ENCODE data around the gene LRRK1.

DNA sequence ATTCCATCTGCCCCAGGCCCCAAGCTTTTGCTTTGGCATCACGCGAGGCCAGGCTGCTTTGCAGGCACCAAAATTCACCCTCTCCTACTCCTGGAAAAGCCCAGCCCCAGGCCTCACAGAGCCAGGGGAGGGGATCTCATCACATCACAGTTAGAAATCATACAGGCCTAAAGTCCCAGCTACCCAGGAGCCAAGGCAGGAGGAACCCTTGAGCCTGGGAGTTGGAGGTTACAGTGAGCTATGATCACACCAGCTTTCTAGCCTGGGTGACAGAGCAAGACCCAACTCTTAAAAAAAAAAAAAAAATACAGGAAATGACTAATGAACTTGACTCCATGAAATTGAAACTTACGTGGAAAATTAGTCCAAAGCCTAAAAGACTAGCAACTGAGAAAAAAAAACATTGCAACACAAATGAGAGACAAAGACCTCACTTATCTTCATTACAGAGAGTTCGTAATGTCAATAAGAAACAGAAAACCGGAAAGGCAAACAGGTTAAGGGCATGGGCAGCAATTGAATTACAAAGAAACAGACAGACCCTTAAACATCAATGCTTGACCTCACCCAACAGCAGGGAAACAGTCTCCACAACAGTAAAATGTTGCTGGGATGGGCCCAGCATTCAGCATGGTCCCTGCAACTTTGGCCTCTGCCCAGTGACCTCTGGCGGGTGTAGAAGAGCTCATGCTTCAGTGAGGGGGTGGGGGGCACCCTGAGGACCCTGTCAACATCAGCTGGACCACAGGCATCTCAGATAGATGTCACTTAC is 151.5 kb downstream of the LRRK1 start:
- TF ChIP-seq, protein P1, sequence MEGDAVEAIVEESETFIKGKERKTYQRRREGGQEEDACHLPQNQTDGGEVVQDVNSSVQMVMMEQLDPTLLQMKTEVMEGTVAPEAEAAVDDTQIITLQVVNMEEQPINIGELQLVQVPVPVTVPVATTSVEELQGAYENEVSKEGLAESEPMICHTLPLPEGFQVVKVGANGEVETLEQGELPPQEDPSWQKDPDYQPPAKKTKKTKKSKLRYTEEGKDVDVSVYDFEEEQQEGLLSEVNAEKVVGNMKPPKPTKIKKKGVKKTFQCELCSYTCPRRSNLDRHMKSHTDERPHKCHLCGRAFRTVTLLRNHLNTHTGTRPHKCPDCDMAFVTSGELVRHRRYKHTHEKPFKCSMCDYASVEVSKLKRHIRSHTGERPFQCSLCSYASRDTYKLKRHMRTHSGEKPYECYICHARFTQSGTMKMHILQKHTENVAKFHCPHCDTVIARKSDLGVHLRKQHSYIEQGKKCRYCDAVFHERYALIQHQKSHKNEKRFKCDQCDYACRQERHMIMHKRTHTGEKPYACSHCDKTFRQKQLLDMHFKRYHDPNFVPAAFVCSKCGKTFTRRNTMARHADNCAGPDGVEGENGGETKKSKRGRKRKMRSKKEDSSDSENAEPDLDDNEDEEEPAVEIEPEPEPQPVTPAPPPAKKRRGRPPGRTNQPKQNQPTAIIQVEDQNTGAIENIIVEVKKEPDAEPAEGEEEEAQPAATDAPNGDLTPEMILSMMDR (IDR thresholded peaks at IDR 0.05) = no peak
- no peak for TF ChIP-seq POLR2A (IDR thresholded peaks at IDR 0.05)
